Astrocyte (in vitro differentiated cells and primary cell): ENCODE results near the gene DNASE1L2. TPM values are rescaled to one million over a fixed set of nuclear protein-coding genes. Genes with fewer than 3 reads are reported as not detected.

Experiments
- DNase-seq: peaks from one replicate; pipeline ENCODE4 v3.0.0-alpha.2; 2010; ENCODE audit warnings: low read depth
- FAIRE-seq: peaks from 2 replicates; lab custom pipeline; 2011; peaks lifted over from hg19 to GRCh38; lab: Jason Lieb, UNC
- H2AFZ ChIP-seq: 2 replicates; pipeline ENCODE4 v1.6.0; 2012; ENCODE audit warnings: low read depth, low read length, inconsistent platforms
- H3K27ac ChIP-seq: 2 replicates; pipeline ENCODE4 v1.5.1; 2011; ENCODE audit warnings: low read depth, low read length, inconsistent platforms
- H3K27me3 ChIP-seq: 2 replicates; pipeline ENCODE4 v1.6.0; 2011; ENCODE audit warnings: low read length, inconsistent platforms; ENCODE audit not compliant: insufficient read depth
- H3K36me3 ChIP-seq: 2 replicates; pipeline ENCODE4 v1.5.1; 2011; ENCODE audit warnings: low read length, inconsistent platforms; ENCODE audit not compliant: insufficient read depth
- H3K4me1 ChIP-seq: 2 replicates; pipeline ENCODE4 v1.5.1; 2011; ENCODE audit warnings: low read length, inconsistent platforms; ENCODE audit not compliant: insufficient read depth
- H3K4me2 ChIP-seq: 2 replicates; pipeline ENCODE4 v1.6.0; 2012; ENCODE audit warnings: low read length, inconsistent platforms
- H3K4me3 ChIP-seq: 2 replicates; pipeline ENCODE4 v1.5.1; 2011; ENCODE audit warnings: low read depth, mild to moderate bottlenecking, low read length, inconsistent platforms; ENCODE audit not compliant: insufficient read depth
- H3K79me2 ChIP-seq: 2 replicates; pipeline ENCODE4 v1.6.0; 2012; ENCODE audit warnings: mild to moderate bottlenecking, low read length, inconsistent platforms; ENCODE audit not compliant: insufficient read depth
- H3K9ac ChIP-seq: 2 replicates; pipeline ENCODE4 v1.6.0; 2012; ENCODE audit warnings: mild to moderate bottlenecking, low read length, inconsistent platforms
- H3K9me3 ChIP-seq: 2 replicates; pipeline ENCODE4 v1.5.1; 2012; ENCODE audit warnings: low read depth, mild to moderate bottlenecking, low read length, inconsistent platforms; ENCODE audit not compliant: insufficient read depth
- H4K20me1 ChIP-seq: 2 replicates; pipeline ENCODE4 v1.6.0; 2012; ENCODE audit warnings: low read length, inconsistent platforms; ENCODE audit not compliant: insufficient read depth
- H3K27ac Mint-ChIP-seq: one replicate; pipeline ENCODE4 v1.8.0; 2021; ENCODE audit warnings: mild to moderate bottlenecking, mixed read lengths; ENCODE audit not compliant: unreplicated experiment
- H3K27me3 Mint-ChIP-seq: one replicate; pipeline ENCODE4 v1.8.0; 2021; ENCODE audit warnings: low read depth, mixed read lengths; ENCODE audit not compliant: unreplicated experiment
- H3K36me3 Mint-ChIP-seq: one replicate; pipeline ENCODE4 v1.8.0; 2021; ENCODE audit warnings: low read depth, mixed read lengths; ENCODE audit not compliant: unreplicated experiment
- H3K4me1 Mint-ChIP-seq: one replicate; pipeline ENCODE4 v1.8.0; 2021; ENCODE audit warnings: low read depth, mixed read lengths; ENCODE audit not compliant: unreplicated experiment
- H3K4me3 Mint-ChIP-seq: one replicate; pipeline ENCODE4 v1.8.0; 2021; ENCODE audit warnings: mild to moderate bottlenecking, moderate library complexity, mixed read lengths; ENCODE audit not compliant: unreplicated experiment
- H3K9me3 Mint-ChIP-seq: one replicate; pipeline ENCODE4 v1.8.0; 2021; ENCODE audit warnings: mild to moderate bottlenecking, mixed read lengths; ENCODE audit not compliant: unreplicated experiment
- EZH2 ChIP-seq: IDR thresholded peaks from 2 replicates; pipeline ENCODE4 v1.6.1; 2012; ENCODE audit warnings: mild to moderate bottlenecking, low read length, inconsistent platforms; ENCODE audit not compliant: insufficient read depth
- total RNA-seq: library from RNA; stranded (reverse); gene quantifications from 2 replicates; pipeline ENCODE4 v1.2.1, GENCODE V29; 2021
- TF ChIP-seq, protein P1 (sequence below): IDR thresholded peaks from 2 replicates; pipeline ENCODE4 v1.5.1; 2011; ENCODE audit warnings: low read depth, mild to moderate bottlenecking, inconsistent platforms, low read length, moderate library complexity; ENCODE audit not compliant: insufficient read depth

The DNASE1L2 gene
- total RNA-seq, 1 donor from 2014 or later = 1.3 TPM

DNA sequence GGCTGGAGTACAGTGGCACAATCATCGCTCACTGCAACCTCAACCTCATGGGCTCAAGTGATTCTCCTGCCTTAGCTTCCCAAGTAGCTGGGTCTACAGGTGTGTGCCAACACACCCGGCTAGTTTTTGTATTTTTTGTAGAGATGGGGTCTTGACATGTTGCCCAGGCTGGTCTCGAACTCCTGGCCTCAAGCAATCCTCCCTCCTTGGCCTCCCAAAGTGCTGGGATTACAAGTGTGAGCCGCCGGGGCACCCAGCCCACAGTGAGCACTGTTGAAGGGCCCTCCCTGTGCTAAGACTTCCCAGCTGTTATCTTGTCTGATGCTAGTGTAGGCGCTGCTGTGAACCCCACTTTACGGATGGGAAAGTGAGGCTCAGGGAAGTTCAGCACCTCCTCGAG, 47.8 kb upstream of the DNASE1L2 start:
- DNase-seq = no peak
- TF ChIP-seq, protein P1, sequence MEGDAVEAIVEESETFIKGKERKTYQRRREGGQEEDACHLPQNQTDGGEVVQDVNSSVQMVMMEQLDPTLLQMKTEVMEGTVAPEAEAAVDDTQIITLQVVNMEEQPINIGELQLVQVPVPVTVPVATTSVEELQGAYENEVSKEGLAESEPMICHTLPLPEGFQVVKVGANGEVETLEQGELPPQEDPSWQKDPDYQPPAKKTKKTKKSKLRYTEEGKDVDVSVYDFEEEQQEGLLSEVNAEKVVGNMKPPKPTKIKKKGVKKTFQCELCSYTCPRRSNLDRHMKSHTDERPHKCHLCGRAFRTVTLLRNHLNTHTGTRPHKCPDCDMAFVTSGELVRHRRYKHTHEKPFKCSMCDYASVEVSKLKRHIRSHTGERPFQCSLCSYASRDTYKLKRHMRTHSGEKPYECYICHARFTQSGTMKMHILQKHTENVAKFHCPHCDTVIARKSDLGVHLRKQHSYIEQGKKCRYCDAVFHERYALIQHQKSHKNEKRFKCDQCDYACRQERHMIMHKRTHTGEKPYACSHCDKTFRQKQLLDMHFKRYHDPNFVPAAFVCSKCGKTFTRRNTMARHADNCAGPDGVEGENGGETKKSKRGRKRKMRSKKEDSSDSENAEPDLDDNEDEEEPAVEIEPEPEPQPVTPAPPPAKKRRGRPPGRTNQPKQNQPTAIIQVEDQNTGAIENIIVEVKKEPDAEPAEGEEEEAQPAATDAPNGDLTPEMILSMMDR = no peak
- TF ChIP-seq EZH2 = no peak
- no peaks in the 10 kb centered on the region for H3K79me2 ChIP-seq
- no peak overlapping the region for H3K9ac ChIP-seq
- Mint-ChIP-seq H3K27ac (no peak overlapping the region), H3K9me3 (no peaks in the 10 kb centered on the region), H3K4me3 (no peak overlapping the region), H3K36me3 (peaks cover 3% of the 10 kb centered on the region), H3K4me1 (no peaks in the 10 kb centered on the region), H3K27me3 (peaks cover 16% of the 10 kb centered on the region)
- no peak overlapping the region for H3K4me2 ChIP-seq
- H2AFZ ChIP-seq = no peak overlapping the region
- no peak overlapping the region for H3K27ac ChIP-seq
- H4K20me1 ChIP-seq = no peaks in the 10 kb centered on the region
- no peaks in the 10 kb centered on the region for H3K9me3 ChIP-seq
- H3K4me3 ChIP-seq = no peak overlapping the region
- no peaks in the 10 kb centered on the region for H3K4me1 ChIP-seq
- no peaks in the 10 kb centered on the region for H3K27me3 ChIP-seq
- no peaks in the 10 kb centered on the region for H3K36me3 ChIP-seq
- no peak for FAIRE-seq

- Histone ChIP-seq H2AFZ (no peak overlapping the region), H3K27ac (no peak overlapping the region), H3K4me3 (no peak overlapping the region), H3K27me3 (no peaks in the 10 kb centered on the region), H3K4me1 (no peaks in the 10 kb centered on the region), H3K9ac (no peak overlapping the region), H3K4me2 (no peak overlapping the region), H3K36me3 (no peaks in the 10 kb centered on the region), H3K79me2 (no peaks in the 10 kb centered on the region), H3K9me3 (no peaks in the 10 kb centered on the region), H4K20me1 (no peaks in the 10 kb centered on the region)
- DNase-seq (no peak), FAIRE-seq (no peak)
- Mint-ChIP-seq H3K36me3 (peaks cover 3% of the 10 kb centered on the region), H3K4me1 (no peaks in the 10 kb centered on the region), H3K27me3 (peaks cover 16% of the 10 kb centered on the region), H3K4me3 (no peak overlapping the region), H3K27ac (no peak overlapping the region), H3K9me3 (no peaks in the 10 kb centered on the region)
- TF ChIP-seq EZH2 = no peak
- TF ChIP-seq, protein P1 = no peak
Observed at GRCh38 chr16:2189252-2189893, 46.9 kb upstream of the DNASE1L2 start.

DNA sequence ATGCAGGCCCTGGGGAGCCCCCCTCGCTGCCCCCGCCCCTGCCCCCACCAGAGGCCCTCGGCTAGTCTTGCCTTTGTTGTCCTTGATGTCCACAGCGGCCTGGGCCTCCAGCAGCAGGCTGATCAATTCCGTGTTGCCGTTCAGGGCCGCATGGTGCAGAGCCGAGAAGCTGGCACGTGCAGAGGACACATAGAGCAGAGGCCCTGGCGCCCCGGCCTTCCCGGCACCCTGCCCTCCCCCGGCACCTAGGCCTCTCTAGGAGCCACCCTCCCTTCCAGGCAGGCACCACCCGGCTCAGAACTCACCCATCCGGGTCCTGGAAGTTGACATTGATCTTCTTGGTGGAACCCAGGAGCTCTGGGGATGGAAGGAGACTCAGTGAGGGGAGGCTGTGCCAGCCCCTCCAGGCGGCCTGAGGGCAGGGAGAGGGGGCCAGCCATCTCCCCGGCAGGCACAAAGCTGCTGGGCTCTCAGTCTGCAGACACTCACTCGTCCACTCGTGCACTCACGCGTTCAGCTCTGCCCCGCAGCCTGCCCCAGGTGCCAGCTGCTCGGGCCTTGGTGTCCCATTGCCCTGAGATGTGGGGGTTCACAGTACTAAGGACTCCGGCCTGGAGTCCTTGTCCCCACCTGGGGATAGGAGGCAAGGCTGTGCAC, 46.1 kb upstream of the DNASE1L2 start:
- Histone ChIP-seq H3K4me1 (no peaks in the 10 kb centered on the region), H3K36me3 (no peaks in the 10 kb centered on the region), H3K9me3 (no peaks in the 10 kb centered on the region), H2AFZ (no peak overlapping the region), H4K20me1 (peaks cover 6% of the 10 kb centered on the region), H3K27ac (no peak overlapping the region), H3K4me3 (no peak overlapping the region), H3K27me3 (peaks cover 6% of the 10 kb centered on the region), H3K79me2 (no peaks in the 10 kb centered on the region), H3K4me2 (no peak overlapping the region), H3K9ac (no peak overlapping the region)
- no peak overlapping the region for H3K27ac Mint-ChIP-seq
- no peak for TF ChIP-seq EZH2
- TF ChIP-seq, protein P1 = no peak
- DNase-seq (no peak), FAIRE-seq (no peak)
- no peak overlapping the region for H3K4me3 Mint-ChIP-seq
- H3K27me3 Mint-ChIP-seq = peaks cover 24% of the 10 kb centered on the region
- no peaks in the 10 kb centered on the region for H3K9me3 Mint-ChIP-seq
- no peaks in the 10 kb centered on the region for H3K4me1 Mint-ChIP-seq
- peaks cover 3% of the 10 kb centered on the region for H3K36me3 Mint-ChIP-seq
